HG03196 (cell line): ENCODE results near the gene DGLUCY.
"Not testable (repeated sequence)": the region's sequence is repeated elsewhere in the genome, so short reads cannot be mapped to it uniquely, and the experiment has no call there.

ENCODE experiments used
- ATAC-seq: cut with Tn5 transposase; IDR thresholded peaks from one replicate; pipeline ENCODE4 v1.9.1; 2021; ENCODE audit not compliant: unreplicated experiment

Gene DGLUCY

GRCh38 chr14:91164676-91165075 is 50.8 kb downstream of the DGLUCY start:
- no peak for ATAC-seq

GRCh38 chr14:91167380-91167770 is 53.5 kb downstream of the DGLUCY start:
- no peak for ATAC-seq

GRCh38 chr14:91169951-91170350 is 56.1 kb downstream of the DGLUCY start:
- ATAC-seq: no peak

- ATAC-seq: no peak
Observed at GRCh38 chr14:91170504-91171121, 56.7 kb downstream of the DGLUCY start.

GRCh38 chr14:91171291-91171690 is 57.4 kb downstream of the DGLUCY start:
- ATAC-seq: no peak

- ATAC-seq: no peak
Observed at GRCh38 chr14:91173221-91173670, 59.4 kb downstream of the DGLUCY start.

GRCh38 chr14:91173904-91174303 is 60.0 kb downstream of the DGLUCY start:
- no peak for ATAC-seq

GRCh38 chr14:91175291-91176201 is 61.7 kb downstream of the DGLUCY start:
- no peak for ATAC-seq

- ATAC-seq: no peak
Observed at GRCh38 chr14:91177073-91178034, 63.5 kb downstream of the DGLUCY start.

- no peak for ATAC-seq
Observed at GRCh38 chr14:91180611-91181010, 66.7 kb downstream of the DGLUCY start.

- ATAC-seq: not testable (repeated sequence)
Observed at GRCh38 chr14:91182753-91183152, 68.9 kb downstream of the DGLUCY start.

- ATAC-seq: no peak
Observed at GRCh38 chr14:91184559-91184958, 70.7 kb downstream of the DGLUCY start.

- no peak for ATAC-seq
Observed at GRCh38 chr14:91185721-91186120, 71.8 kb downstream of the DGLUCY start.

GRCh38 chr14:91186515-91187066 is 72.7 kb downstream of the DGLUCY start:
- ATAC-seq: no peak

GRCh38 chr14:91187271-91187670 is 73.4 kb downstream of the DGLUCY start:
- no peak for ATAC-seq

GRCh38 chr14:91190853-91191252 is 77.0 kb downstream of the DGLUCY start:
- ATAC-seq: no peak

- ATAC-seq: no peak
Observed at GRCh38 chr14:91193069-91193468, 79.2 kb downstream of the DGLUCY start.

- ATAC-seq: no peak
Observed at GRCh38 chr14:91195881-91196280, 82.0 kb downstream of the DGLUCY start.

- ATAC-seq: no peak
Observed at GRCh38 chr14:91197631-91198030, 83.8 kb downstream of the DGLUCY start.

- not testable (repeated sequence) for ATAC-seq
Observed at GRCh38 chr14:91200802-91201201, 86.9 kb downstream of the DGLUCY start.
